Stromal cell of bone marrow (primary cell): ENCODE measurements around the gene TDRD1.

Experiments
- DNase-seq: peaks from one replicate; pipeline ENCODE4 v3.0.0-alpha.2; 2012; ENCODE audit warnings: low read depth

TDRD1 gene

DNA sequence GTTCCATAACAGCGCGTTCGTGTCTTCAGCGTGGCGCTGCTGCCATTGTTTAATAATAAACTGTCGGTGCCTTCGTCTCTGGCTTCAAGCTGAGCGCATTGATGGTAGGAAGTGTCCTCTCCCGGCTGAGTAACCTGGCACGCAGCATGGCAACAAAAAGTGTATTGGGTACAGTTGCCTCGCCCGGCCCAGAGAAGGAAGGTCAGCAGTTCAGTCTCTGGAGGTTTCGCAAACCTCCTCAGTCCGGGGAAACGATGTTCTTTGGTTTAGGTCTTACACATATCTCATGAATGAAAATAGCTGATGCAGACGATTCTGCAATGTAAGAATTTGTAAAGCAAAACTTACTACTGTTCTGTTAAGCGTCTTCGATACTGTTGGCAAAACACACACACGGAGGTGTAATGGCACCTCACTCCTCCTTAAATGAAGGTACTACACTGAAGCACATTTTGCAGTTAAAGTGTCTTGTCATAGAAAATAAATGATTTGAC, 4.4 kb upstream of the TDRD1 start:
- no peak for DNase-seq

DNA sequence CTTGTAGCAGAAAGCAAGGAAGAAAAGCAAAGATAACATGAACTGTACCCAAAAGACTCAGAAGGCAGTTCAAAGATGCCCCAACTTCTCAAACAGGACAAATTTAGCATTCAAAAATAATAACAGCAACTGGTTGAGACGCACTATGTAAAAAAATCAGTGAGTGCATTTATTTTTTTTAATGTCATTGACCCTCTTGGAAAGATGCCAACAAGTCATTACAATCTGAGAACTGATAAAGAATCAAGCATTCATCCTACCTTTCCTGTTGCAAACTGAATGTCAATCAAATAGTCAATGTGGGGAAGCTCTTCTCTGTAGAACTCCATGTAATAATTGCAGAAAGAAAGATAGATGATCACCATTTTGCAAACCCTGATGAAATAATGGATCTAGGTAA, 3.5 kb upstream of the TDRD1 start:
- no peak for DNase-seq

DNA sequence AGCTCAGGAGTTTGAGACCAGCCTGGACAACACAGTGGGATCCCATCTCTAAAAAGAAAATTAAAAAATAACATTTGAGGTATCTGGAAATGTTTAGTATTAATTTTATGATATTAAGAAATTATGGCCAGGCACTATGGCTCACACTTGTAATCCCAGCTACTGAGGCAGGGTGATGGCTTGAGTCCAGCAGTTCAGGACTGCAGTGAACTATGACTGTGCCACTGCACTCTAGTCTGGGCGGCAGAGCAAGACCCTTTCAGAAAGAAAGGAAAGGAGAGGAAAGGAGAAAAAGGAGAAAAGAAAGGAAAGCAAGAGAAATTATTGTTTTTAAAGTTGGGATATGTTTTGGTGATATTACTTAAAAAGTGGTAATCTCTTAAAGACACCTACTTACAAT, 2.6 kb upstream of the TDRD1 start:
- no peak for DNase-seq

DNA sequence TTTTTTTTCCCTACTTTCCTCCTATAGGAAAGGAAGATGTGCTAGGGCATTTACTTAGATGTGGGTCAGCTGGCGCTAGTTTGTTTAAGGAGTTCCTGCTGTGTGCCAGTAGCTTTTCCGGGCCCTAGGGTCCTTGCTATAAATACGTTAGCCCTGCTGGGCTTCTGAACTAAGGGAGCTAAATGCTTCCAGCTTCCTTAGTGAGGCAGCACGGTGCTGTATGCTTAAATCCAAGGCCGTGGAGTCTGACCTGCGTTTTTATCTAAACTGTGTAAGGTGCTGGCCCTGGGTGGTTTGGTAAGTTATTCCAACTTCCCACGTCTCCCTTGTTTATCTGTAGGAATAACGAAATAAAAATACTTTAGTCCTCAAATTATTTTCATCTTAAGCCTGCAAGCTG, 594 bp downstream of the TDRD1 start:
- DNase-seq, result no peak

DNA sequence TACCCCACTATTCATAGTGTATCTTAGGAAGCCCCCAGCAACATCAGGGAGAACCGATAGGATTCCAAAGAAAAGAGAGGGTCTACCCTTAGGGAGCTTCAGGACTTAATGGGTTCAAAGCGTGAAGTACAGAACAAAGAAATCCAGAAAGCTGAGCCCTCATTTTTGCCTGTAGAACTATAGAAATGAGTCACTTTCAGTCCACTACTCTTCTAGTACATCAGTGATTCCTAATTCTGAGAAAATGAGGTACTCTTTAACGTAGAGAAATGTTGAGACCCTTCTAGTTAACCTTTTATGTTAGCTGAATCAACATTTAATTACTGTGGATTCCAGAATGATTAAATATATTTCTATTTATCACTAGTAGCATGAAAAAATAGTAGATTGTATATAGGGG, 1.8 kb downstream of the TDRD1 start:
- no peak for DNase-seq

DNA sequence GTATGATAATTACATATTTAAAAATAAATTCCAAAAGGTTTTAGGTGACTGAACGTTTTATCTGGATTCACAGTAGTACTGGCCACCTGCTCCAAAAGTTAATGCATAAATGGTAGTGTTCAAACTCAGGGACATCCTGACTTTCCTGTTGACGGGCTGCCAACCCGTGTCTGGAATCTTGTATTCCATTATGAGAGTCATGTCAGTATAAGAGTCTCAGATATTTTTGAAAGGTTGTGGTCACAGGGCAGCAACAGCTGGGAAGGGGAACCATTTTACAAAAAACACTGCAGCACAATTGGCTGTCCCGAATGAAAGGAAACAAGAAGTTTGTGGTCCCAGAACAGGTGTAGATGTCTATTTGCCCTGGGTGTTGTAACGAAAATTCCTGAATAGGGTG, 2.8 kb downstream of the TDRD1 start:
- DNase-seq, result no peak

DNA sequence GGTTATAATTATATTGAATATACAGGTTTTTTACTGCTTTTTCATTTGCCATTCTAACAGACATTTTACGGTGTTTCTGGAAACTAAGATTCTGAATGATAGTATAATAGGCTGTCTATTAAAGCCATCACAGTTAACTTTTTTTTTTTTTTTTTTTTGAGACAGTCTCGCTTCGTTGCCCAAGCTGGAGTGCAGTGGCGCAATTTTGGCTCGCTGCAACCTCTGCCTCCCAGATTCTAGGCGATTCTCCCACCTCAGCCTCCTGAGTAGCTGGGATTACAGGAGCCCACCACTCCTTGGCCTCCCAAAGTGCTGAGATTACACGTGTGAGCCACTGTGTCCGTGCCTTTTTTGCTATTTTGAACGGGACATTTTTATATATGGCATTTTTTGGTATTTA, 4.4 kb downstream of the TDRD1 start:
- DNase-seq, result no peak

DNA sequence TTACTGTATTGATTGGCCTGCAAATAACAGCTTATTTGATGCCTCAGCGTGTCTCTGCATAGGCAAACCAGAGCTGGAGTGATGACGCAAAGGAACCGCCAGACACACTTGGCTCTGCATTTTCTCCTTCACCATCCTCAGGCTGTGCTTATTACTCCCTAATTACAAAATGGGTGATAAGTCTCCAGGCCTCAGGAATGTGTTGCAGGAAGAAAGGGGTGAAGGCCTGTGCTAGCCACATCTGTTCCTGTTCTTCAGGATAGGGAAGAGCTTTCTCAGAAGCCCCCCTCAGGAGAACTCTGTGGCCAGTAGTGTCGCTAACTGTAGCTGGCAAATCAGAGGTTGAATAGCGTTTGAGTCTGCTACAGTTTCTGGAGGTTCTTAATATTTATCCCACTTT, 5.1 kb downstream of the TDRD1 start:
- DNase-seq, result no peak

DNA sequence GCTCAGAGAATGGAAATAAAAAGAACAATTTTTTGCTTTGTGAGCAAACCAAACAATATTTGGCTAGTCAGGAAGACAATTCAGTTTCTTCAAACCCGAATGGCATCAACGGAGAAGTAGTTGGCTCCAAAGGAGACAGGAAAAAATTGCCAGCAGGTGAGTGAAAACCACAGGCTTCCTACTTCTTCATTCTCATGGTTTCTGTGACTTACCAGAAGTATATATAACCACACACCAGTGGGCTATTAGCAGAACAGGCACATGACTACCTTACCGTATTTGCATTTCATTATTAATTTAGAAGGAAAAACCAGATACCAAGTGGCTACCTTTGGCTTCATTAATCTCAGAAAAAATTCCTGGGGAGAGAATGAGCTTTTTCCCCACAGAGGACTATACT, 8.8 kb downstream of the TDRD1 start:
- DNase-seq, result no peak

DNA sequence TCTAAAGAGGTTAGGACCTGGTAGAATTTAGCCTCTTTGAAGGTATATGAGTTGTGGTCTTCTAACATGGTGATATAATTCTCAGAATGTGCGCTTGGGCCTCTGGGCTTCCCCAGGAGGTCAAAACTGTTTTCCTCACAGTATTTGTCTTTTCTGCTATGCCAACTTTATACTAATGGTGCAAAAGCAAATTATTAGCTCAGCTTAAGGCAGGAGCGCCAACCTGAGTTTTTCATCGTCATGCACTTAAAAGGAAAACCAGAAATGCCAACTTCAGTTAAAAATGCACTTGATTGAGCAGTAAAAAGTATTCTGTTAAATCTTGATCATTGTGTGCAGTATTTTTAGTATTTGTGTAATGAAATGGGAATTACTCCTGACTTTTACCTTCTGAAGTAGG, 9.7 kb downstream of the TDRD1 start:
- DNase-seq, result no peak

DNA sequence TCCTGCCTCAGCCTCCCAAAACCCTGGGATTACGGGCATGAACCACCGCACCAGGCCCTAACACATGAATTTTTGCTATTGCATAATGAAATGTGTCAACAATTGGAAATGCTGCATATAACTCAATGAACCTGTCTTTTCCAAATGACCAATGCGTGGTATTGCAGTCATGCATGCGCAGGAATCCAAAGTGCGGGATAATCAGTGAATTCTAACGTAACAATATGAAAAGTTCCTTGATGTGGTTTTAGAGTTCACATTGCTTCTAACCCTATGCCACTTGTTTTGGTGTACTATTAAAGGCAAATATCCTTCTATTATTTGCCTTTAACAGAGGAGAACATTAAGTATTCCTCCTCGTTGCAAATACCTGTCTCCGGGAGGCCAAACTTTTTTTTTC, 10.5 kb downstream of the TDRD1 start:
- DNase-seq, result no peak

DNA sequence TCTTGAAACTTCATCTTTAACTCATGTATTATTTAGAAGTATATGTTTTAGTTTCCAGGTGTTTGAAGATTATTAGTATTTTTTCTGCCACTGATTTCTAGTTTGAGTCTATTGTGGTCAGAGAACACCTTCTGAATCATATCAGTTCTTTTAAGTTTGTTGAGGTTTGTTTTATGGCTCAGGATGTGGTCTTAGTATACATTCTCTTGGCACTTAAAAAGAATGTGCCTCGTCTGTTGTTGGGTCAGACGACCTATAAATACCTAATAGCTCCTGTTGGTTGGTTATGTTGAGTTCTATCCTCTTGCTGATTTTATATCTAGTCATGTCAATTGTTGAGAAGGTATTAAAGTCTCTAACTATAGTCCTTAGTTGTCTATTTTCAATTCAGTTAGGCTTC, 15.9 kb downstream of the TDRD1 start:
- DNase-seq, result no peak

DNA sequence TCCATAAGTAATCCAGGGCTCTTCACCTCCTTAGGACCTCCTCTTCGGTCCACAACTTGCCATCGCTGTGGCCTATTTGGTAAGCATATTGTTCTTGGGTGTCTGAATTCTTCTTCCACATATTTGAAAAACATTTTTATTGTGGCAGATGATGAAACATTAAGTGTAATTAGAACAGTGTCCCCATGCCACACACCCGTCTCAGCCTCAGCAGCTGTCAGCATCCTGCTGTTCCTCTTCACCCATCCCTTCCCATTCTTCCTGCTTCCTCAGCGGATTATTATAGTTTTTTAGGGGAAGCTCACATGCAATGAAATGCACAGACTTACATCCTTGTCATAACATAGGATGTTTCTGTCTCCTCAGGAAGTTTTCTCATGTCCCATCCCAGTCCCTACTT, 20.1 kb downstream of the TDRD1 start:
- DNase-seq, result no peak

DNA sequence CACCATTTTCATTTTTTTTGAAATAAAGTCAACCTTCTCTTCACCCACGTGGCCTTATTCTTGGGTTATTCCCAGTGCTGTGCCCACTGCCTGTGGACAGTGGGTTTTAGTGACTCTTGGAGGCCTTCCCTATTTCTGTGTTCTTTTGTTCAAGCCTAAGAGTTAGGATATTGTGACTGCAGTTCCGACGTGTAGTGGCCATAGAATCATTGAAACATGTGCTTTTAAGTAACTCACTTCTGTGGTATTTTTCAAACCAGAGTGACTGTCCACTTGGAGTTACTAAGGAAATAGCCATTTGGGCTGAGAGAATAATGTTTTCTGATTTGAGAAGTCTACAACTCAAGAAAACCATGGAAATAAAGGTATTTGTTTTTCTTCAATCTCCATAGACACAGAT, 23.7 kb downstream of the TDRD1 start:
- no peak for DNase-seq

DNA sequence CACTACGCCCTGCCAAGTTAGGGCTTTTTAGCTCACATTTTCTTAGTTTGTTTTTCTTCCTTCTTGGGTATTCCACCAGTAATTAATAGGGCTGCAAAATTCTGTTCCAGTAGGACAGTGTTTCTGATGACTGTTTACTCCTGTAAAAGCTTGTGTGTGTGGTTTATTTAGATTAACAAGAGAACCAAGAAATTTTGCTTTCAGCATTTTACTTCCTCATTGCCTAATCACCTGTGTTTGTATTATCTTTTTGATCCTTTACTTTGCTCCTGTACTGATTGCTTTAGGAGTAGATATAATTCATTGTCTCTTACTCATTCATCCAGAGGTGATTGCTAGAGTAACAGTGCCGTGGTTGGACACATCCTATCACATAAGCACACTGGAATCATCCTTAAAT, 27.7 kb downstream of the TDRD1 start:
- DNase-seq, result no peak

DNA sequence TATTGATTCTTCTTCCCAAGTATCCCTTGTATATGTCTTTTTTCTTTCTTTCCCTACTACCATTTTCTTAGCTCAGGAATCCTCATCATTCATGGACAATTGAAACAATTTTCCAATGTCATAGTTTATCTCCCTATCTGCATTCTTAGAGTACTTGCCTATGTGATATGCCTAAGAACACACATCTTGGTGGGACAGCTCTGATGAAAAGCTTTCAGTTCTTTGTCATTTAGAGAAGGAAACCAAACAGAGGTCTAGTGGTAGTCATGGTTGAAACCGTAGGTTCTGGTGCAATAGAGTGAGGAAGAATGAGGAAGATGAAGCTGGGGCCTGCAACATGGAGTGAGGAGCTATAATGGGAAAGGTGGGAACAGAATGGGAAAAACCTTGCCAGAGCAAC, 28.2 kb downstream of the TDRD1 start:
- no peak for DNase-seq

DNA sequence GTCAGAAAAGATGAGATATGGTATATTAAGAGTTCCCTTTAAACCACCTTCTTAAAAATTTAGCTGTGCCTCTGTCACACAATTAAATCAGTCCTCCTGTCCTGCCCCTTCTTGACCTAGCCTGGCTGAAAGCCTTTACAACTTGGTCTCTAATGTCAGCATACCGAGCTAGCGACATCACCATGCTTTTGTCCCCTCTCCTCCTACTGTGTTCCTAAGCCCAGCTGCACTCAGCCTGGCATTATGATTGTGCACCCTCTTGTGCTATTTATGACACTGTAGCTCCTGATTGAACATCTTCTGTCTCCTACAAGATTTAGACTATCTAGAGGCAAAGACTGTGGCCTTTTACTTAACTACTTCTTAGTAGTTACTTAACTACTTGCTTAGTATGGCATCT, 29.2 kb downstream of the TDRD1 start:
- no peak for DNase-seq

DNA sequence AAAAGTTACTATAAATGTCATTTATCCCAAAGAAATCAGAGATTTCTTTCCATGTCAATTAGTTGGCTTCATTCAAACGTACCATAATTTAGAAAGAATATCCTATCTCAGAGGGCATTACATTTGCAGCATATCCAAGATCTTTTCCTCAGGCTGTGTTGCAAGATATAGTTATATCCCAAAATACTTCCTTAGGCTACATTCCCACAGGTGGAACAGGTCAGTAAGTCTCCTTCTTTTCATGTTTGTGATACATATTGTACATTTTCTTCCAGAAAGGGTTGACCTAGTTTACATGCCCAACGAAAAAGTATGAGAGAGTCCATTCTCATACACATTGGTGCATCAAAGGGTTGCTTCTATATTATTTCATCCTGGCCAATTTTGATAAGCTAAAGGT, 33.0 kb downstream of the TDRD1 start:
- no peak for DNase-seq

DNA sequence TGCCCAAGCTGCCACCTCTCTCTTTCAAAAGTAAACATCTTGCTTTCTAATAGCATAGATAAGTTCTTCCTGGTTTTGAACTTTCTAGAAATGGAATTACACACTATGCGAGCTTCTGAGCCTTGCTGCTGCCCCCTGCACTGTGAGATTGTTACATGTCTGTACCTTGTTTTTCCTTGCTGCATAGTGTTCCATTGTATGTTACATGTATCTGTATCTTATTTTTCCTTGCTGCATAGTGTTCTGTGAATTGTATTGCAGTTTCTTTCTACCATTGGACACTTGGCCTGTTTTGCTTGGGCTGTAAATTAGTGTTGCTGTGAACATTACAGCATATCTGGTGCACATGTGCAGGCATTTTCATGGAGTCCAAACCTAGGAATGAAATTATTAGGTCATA, 35.9 kb downstream of the TDRD1 start:
- DNase-seq, result no peak

DNA sequence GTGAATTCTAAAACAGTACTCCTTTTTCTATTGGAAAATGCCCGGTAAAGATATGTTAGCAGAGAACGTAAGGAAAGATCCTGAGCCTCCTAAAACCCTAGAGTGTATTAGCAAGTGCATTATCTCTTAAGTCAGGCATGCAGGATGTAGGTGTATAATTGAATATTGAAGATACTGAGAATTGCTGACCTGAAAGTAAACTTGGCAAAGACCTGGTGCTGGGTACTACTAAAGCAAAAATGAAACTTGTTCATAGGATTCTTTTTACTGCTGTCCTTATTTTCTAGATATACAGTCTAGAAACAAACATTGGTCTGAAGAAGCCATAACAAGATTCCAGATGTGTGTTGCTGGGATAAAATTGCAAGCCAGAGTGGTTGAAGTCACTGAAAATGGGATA, 41.1 kb downstream of the TDRD1 start:
- no peak for DNase-seq

DNA sequence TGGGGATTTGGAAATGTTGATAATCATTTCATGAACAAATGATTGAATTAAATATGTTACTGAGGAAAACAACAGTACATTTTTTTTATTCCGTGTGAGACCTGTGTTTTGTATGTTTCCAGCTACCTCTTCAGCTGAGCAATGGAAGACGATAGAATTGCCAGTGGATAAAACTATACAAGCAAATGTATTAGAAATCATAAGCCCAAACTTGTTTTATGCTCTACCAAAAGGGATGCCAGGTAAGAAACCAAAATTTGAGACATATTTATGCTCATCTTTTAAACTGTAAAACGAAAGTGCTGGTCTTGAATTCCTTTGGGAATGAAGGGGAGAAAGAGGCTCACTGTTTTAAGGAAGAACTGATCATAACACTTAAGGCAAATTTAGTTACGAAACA, 42.1 kb downstream of the TDRD1 start:
- DNase-seq, result no peak

DNA sequence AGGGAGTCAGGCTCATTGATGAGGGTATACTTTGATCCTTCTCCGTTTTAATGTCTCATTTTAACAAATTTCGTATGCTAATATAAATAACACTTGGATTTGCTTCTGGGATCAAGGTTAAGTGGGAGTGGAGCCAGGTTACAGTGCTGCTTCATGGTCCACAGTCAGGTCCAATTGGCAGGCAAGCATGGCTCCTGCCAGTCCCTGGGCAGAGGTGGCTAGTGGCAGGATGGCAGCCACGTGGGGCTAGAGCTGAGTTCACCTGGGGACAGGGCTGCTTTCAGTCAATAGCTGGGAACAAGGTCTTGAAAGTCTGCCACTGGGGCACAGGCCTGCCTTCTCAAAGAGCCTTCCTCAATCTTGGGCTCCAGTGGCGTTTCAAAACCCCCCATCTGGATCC, 43.9 kb downstream of the TDRD1 start:
- DNase-seq, result no peak

DNA sequence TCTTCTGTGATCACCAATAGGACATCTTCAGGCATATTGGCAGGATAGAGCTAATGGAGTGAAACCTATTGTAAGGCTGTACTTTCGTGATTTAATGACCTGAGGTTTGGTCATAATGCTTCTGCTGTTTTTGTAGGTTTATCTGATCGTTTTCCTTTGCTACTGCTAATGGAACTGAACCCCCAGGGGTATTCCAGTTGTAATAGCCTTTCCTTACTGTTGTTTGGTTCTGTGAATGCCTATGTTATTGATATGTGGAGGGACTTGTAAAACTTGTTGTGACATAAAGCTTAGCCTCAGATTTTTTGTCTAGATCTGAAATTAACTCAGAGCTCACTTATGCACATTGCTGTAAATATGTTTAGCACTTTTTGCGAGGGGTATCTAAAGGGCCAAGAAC, 49.0 kb downstream of the TDRD1 start:
- no peak for DNase-seq

DNA sequence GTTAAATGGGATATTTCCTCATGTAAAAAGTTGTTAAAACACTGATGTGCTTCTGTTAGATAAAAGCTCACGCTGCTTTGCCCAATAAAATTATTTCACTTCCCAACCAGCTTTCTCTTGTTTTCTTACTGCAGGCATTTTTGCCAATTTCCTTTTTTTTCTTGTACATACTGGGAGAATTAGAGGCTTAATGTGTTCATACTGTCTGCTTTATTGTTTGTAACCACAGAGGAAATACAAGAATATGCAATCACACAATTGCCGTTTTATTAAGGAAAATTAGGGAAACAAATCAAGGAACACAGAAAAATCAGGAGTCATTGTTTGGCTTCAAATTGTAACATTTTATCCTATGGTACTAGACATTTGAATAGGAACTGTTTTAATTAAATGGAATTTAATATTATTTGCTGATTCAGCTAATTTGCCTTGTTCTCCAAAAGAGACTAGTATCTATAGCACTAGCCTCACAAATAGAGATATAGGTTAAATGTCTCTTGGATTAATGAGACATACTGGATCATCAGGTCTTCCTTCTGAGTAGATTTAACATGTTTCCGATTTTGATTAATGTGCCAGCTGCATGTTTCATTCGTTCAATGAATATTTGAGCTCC, 53.5 kb downstream of the TDRD1 start:
- DNase-seq, result no peak

DNA sequence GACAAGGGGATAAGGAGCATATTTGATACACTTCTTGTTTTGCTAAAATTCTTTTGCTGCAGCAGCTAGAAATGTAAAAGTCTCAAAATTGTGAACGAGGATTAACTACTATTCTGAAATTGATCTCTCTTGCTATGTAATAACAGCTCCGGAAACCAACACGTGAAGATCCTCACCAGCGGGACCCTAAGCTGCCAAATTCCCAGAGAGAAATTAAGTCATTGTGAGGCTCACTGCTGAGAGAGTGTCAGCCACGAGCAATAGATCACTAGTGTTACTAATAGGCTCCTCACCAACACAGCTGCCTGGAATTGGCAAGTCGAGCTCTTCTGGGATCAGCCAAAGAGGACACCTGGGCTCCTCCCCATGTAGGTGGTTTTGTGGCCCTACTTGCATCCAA, 54.3 kb downstream of the TDRD1 start:
- no peak for DNase-seq
